Measurements from ENCODE around the gene MICAL2. TPM values are rescaled to one million over a fixed set of nuclear protein-coding genes. Genes with fewer than 3 reads are reported as not detected.

MICAL2 gene
- total and polyA plus RNA-seq, 10 of the 15 experiments (the other 5 are each of a cell fraction or from before 2014, with no cell fraction given) = 0.90 to 5.6 (median 2.4) TPM

DNA sequence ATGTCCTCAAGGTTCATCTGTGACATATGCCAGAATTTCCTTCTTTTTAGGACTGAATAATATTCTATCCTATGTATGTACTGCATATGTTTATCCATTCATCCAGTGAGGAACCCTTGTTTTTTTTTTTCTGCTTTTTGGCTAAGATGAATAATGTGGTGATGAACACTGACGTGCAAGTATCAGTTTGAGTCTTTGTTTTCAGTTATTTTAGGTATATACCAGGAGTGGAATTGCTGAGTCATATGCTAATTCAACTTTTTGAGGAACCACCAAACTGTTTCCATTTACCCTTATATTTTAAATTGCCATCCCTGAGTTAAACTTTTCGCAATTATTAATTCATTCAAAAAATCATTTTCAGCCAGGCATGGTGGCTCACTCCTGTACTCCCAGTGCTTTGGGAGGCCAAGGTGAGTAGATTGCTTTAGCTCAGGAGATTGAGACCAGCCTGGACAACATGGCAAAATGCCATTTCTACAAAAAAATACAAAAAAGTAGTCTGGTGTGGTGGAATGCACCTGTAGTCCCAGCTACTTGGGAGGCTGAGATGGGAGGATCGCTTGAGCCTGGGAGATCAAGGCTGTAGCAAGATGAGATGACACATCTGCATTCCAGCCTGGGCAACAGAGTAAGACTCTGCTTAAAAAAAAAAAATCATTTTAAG lies 64.2 kb downstream of the MICAL2 start (continued):
- TF ChIP-seq, protein P1, sequence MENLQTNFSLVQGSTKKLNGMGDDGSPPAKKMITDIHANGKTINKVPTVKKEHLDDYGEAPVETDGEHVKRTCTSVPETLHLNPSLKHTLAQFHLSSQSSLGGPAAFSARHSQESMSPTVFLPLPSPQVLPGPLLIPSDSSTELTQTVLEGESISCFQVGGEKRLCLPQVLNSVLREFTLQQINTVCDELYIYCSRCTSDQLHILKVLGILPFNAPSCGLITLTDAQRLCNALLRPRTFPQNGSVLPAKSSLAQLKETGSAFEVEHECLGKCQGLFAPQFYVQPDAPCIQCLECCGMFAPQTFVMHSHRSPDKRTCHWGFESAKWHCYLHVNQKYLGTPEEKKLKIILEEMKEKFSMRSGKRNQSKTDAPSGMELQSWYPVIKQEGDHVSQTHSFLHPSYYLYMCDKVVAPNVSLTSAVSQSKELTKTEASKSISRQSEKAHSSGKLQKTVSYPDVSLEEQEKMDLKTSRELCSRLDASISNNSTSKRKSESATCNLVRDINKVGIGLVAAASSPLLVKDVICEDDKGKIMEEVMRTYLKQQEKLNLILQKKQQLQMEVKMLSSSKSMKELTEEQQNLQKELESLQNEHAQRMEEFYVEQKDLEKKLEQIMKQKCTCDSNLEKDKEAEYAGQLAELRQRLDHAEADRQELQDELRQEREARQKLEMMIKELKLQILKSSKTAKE (IDR thresholded peaks at IDR 0.05; ENCODE audit: low read depth, poor library complexity, severe bottlenecking) = peak; percentile 62
- TF ChIP-seq NFIC (IDR thresholded peaks at IDR 0.05; ENCODE audit: low read depth, low read length) = peak; percentile 99
- TF ChIP-seq CHD4 (IDR thresholded peaks at IDR 0.05) = no peak
- TF ChIP-seq, protein P2, sequence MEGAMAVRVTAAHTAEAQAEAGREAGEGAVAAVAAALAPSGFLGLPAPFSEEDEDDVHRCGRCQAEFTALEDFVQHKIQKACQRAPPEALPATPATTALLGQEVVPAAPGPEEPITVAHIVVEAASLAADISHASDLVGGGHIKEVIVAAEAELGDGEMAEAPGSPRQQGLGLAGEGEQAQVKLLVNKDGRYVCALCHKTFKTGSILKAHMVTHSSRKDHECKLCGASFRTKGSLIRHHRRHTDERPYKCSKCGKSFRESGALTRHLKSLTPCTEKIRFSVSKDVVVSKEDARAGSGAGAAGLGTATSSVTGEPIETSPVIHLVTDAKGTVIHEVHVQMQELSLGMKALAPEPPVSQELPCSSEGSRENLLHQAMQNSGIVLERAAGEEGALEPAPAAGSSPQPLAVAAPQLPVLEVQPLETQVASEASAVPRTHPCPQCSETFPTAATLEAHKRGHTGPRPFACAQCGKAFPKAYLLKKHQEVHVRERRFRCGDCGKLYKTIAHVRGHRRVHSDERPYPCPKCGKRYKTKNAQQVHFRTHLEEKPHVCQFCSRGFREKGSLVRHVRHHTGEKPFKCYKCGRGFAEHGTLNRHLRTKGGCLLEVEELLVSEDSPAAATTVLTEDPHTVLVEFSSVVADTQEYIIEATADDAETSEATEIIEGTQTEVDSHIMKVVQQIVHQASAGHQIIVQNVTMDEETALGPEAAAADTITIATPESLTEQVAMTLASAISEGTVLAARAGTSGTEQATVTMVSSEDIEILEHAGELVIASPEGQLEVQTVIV (IDR thresholded peaks at IDR 0.05; ENCODE audit: borderline replicate concordance, partially characterized antibody) = no peak
- no peak for TF ChIP-seq NFYA (IDR thresholded peaks at IDR 0.05; ENCODE audit: borderline replicate concordance, low read depth, low read length)

DNA sequence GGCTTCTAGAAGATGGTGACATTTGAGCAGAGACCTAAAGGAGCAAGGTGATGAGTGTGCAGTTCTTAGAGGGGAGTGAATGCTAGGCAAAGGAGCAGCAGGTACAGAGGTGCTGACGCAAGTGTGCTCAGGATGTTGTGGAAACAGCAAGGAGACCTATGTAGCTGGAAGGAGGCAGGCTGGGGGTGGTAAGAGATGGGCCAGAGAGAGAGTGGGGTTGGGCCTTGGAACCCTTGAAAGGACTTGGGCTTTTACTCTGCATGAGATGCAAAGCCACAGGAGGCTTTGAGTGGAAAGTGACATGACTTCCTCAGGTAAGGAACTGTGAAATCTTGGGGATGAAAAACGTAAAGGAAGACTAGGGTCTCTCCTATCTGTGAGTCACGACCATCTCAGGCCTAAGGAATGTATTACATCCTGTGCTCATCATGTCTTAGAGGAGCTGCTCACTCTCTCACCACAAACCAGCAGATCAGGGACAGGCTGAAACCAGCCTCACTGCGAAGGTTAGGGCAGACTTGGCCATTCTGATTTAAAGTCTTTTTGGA lies 65.4 kb downstream of the MICAL2 start:
- peaks cover 15% of the 10 kb centered on the region for H3K4me1 ChIP-seq (ENCODE audit: control insufficient read depth, insufficient read depth, low read length)
- no peak for DNase-seq (ENCODE audit: low read depth, low spot score)
- 50% methylated on average over 4 of the region's 4 CpGs for WGBS (ENCODE audit: insufficient coverage, insufficient replicate concordance, low lambda C conversion rate, missing lambda C conversion rate)
- POLR2A ChIA-PET = no interaction called here
- no peak overlapping the region for H3K4me3 ChIP-seq
- no peak overlapping the region for H3K4me2 ChIP-seq (ENCODE audit: control insufficient read depth, insufficient read depth)
- SMC1A ChIA-PET (ENCODE audit: uncharacterized antibody, unreplicated experiment) = interaction anchor here (1.6 kb wide), 1 partner anchor 12 kb away, joined by 4 read pairs; no protein-coding TSS in a partner anchor
- no TSS peak for BruUV-seq (replicated peaks)
- TF ChIP-seq RUNX3 (IDR thresholded peaks at IDR 0.05; ENCODE audit: low read length) (peak; percentile 54), EED (IDR thresholded peaks at IDR 0.05; ENCODE audit: low read depth) (peak; percentile 30; the same call in 1 of the 2 replicates), IRF4 (IDR thresholded peaks at IDR 0.05; ENCODE audit: low read depth, low read length) (no peak), BHLHE40 (IDR thresholded peaks at IDR 0.05; ENCODE audit: borderline replicate concordance in 1 of 2, low read depth in 2 of 2, low read length in 1 of 2) (no peak)
- intact Hi-C loops (cut with micrococcal nuclease; ENCODE audit: unreplicated experiment) = no loop called here
- H3K27ac ChIP-seq (ENCODE audit: control insufficient read depth, insufficient read depth) = peak overlapping the region; percentile 85; the same call in 1 of the 2 replicates
- no peaks in the 10 kb centered on the region for H3K79me2 ChIP-seq (ENCODE audit: control insufficient read depth, insufficient read depth, low read length)
- peaks cover 1% of the 10 kb centered on the region; the same call in 1 of the 3 replicates for H3K9me3 ChIP-seq (replicated peaks; ENCODE audit: control insufficient read depth, insufficient read depth, low read length)
- no peak overlapping the region; the same call in 1 of the 2 replicates for H3K9ac ChIP-seq (ENCODE audit: control insufficient read depth, insufficient read depth, low read length)
- H4K20me1 ChIP-seq (ENCODE audit: control insufficient read depth, insufficient read depth) = no peaks in the 10 kb centered on the region
- ATAC-seq = peak; percentile 46
- in situ Hi-C loops (cut with MboI) = no loop called here
- FAIRE-seq = peak; percentile 41
- peak overlapping the region; percentile 32 for H2AFZ ChIP-seq (ENCODE audit: control insufficient read depth, low read depth, low read length)
- no peaks in the 10 kb centered on the region for H3K36me3 ChIP-seq (ENCODE audit: control insufficient read depth in 2 of 2, insufficient read depth in 2 of 2, low read length in 1 of 2)
- RAD21 ChIA-PET (ENCODE audit: unreplicated experiment) = no interaction called here
- CTCF ChIA-PET = no interaction called here
- no peaks in the 10 kb centered on the region for H3K27me3 ChIP-seq (replicated peaks in 1 of 2; ENCODE audit: control insufficient read depth in 2 of 2, insufficient read depth in 2 of 2, low read length in 1 of 2)
